NT2/D1 (cell line): ENCODE results near the gene FSD1.

ENCODE experiments used
- DNase-seq: peaks from one replicate; pipeline ENCODE4 v3.0.0-alpha.2; 2011; ENCODE audit warnings: low read depth, low spot score
- H3K27me3 ChIP-seq: 2 replicates; pipeline ENCODE4 v1.6.0; 2011; ENCODE audit warnings: mild to moderate bottlenecking; ENCODE audit not compliant: insufficient read length, insufficient read depth
- H3K36me3 ChIP-seq: 2 replicates; pipeline ENCODE4 v1.6.1; 2011; ENCODE audit warnings: mild to moderate bottlenecking, low read length, mixed read lengths; ENCODE audit not compliant: insufficient read depth, insufficient read length
- H3K4me1 ChIP-seq: 2 replicates; pipeline ENCODE4 v1.5.1; 2011; ENCODE audit not compliant: insufficient read depth, insufficient read length
- H3K4me3 ChIP-seq: 2 replicates; pipeline ENCODE4 v1.5.1; 2011; ENCODE audit warnings: low read depth; ENCODE audit not compliant: insufficient read length
- H3K9ac ChIP-seq: 2 replicates; pipeline ENCODE4 v1.6.0; 2011; ENCODE audit warnings: low read depth; ENCODE audit not compliant: insufficient read length
- H3K9me3 ChIP-seq: 2 replicates; pipeline ENCODE4 v1.5.1; 2011; ENCODE audit warnings: mild to moderate bottlenecking, low read length; ENCODE audit not compliant: insufficient read depth
- SUZ12 ChIP-seq: IDR thresholded peaks from 2 replicates; pipeline ENCODE4 v1.6.1; 2011; ENCODE audit not compliant: insufficient read length, insufficient read depth; ENCODE audit errors: extremely low read depth
- YY1 ChIP-seq: IDR thresholded peaks from 2 replicates; pipeline ENCODE4 v1.6.1; 2011; ENCODE audit not compliant: insufficient read length, insufficient read depth
- ZNF274 ChIP-seq: IDR thresholded peaks from 2 replicates; pipeline ENCODE4 v1.6.1; 2011; ENCODE audit warnings: mild to moderate bottlenecking, low read depth, low read length

The FSD1 gene

GRCh38 chr19:4373013-4373367 lies 68.6 kb downstream of the FSD1 start:
- H3K27me3 ChIP-seq: no peaks in the 10 kb centered on the region
- no peak overlapping the region for H3K4me3 ChIP-seq
- peaks cover 57% of the 10 kb centered on the region for H3K4me1 ChIP-seq
- no peak for DNase-seq
- no peak overlapping the region for H3K9ac ChIP-seq
- no peaks in the 10 kb centered on the region for H3K9me3 ChIP-seq
- H3K36me3 ChIP-seq: peaks cover 39% of the 10 kb centered on the region
- TF ChIP-seq ZNF274 (no peak), SUZ12 (no peak), YY1 (no peak)
